AG09309 (cell line): ENCODE measurements around the gene TTLL12.

Source experiments
- DNase-seq: peaks from one replicate; pipeline ENCODE4 v3.0.0-alpha.2; 2010; ENCODE audit warnings: low read depth
- H3K4me3 ChIP-seq: 2 replicates; pipeline ENCODE4 v1.5.1; 2011; ENCODE audit warnings: mild to moderate bottlenecking, low read depth, low read length, moderate library complexity; ENCODE audit not compliant: control insufficient read depth
- CTCF ChIP-seq: IDR thresholded peaks from 2 replicates; pipeline ENCODE4 v1.5.1; 2011; ENCODE audit warnings: mild to moderate bottlenecking, low read depth, low read length, inconsistent platforms; ENCODE audit not compliant: insufficient read depth, control insufficient read depth; ENCODE audit errors: missing control alignments

The TTLL12 gene

DNA sequence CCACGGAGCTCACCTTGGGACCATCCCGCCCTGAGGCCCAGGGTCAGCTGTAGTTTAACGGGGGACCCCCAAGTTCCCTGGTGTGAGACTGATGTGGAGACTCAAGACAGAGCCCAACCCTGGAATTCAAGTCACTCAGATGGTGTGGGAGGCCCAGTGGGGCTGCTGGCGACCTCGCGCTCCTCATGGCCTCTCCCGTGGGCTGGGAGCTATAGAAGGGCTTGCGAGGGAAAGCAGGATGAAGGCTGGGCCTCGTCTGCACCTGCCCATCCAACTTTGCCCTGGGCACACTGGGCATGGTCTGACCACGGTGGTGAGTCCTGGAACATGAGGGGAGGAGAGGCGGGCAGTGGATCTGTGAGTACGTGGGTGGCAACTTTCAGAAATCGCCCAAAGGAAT is 13.6 kb upstream of the TTLL12 start:
- no peak overlapping the region for H3K4me3 ChIP-seq
- no peak for DNase-seq
- TF ChIP-seq CTCF: no peak

- H3K4me3 ChIP-seq: no peak overlapping the region
- TF ChIP-seq CTCF: no peak
- DNase-seq: no peak
Observed at GRCh38 chr22:43200031-43200430, 13.1 kb upstream of the TTLL12 start.

DNA sequence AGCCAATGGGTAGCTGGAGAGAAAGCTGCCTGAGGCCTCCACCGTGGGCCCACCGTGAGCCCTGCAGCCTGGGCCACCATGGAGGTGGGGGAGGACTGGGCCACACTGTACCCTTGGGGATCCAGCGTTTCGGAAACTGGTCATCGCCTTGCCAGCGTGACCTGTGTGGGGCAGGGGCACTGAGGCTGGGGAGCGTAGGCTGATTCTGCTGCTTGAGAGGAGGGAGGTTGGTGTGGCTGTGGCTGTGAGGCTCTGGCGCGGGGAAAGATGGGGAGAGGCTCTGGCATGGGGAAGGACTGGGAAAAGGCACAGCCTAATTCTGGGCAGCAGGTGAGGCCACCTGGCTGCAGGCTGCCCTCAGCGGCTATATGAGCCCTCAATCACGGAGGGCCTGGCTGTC is 12.6 kb upstream of the TTLL12 start:
- TF ChIP-seq CTCF: no peak
- H3K4me3 ChIP-seq: no peak overlapping the region
- no peak for DNase-seq

- no peak overlapping the region for H3K4me3 ChIP-seq
- TF ChIP-seq CTCF: no peak
- no peak for DNase-seq
Observed at GRCh38 chr22:43198936-43199335, 12.0 kb upstream of the TTLL12 start.

GRCh38 chr22:43198126-43198525 is 11.2 kb upstream of the TTLL12 start:
- TF ChIP-seq CTCF: no peak
- H3K4me3 ChIP-seq: no peak overlapping the region
- no peak for DNase-seq

DNA sequence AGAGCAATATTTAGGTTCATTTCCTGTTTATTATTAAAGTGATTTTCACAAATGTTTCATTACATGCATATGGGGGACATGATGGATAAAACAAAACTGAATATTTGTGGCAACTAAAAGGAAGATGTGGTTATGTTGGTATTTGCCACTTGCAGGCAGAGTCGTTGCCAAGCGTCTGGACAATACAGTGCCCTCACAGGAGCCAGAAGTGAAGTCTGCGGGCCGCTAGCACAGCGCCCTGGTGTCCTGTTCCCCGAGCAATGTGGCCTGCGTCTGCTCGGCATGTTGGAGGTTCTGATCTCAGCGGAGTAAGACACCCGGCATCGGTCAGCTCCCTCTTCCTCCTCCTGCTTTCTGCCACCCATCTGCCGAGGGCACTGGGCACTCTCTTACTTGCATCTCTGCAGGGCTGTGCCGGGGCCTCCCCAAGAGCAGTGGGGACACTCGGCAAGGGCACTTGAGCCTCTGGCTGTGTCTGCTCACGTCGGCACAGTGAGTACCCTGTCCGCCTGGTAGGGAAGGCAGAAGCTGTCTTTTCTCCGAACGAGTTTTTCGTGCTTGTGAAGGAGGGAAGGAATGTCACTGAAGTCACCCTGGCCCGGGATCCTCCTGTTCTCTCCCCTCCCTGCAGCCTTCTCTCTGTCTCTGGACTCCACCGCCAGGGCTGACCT is 10.5 kb upstream of the TTLL12 start:
- no peak overlapping the region for H3K4me3 ChIP-seq
- TF ChIP-seq CTCF: no peak
- no peak for DNase-seq

DNA sequence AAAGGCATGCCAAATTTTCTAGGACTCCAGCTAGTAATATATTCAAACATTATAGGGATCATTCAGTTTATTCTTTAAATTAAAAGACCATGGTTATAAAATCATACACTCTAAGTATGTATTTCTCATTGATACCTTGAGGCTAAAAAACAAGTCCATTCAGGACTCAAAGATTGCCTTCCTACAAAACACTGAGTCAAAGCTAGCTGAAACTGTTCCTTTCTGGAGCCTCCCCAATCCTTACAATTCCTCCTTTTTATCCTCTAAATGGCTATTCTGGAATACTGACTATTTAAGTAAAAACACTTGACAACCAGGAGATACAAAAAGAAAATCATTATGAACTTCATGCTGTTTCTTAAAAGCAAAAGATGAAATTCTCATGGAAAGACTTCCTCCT is 4.9 kb upstream of the TTLL12 start:
- no peak for DNase-seq
- no peak for TF ChIP-seq CTCF
- no peak overlapping the region for H3K4me3 ChIP-seq
